Peyer's patch (tissue), 4 donors: ENCODE measurements around the gene APOL4.

Experiments used
- POLR2A ChIP-seq, 2 donors: fragments of 450-650 bp; IDR thresholded peaks; one replicate each; pipeline ENCODE4 v1.5.1; 2017; ENCODE audit warnings: antibody characterized with exemption in 2 of 2, mild to moderate bottlenecking in 2 of 2, moderate library complexity in 2 of 2
- TF ChIP-seq, protein P1 (sequence below), 6 experiments: fragments of 450-650 bp in 4 of 6; fragments of 200-600 bp in 2 of 6; sonication (generic) in 1 of 6; IDR thresholded peaks; one replicate each; pipeline ENCODE4 v1.5.1; 2017 to 2019; ENCODE audit warnings: antibody characterized with exemption in 6 of 6, mild to moderate bottlenecking in 3 of 6, moderate library complexity in 1 of 6

- no peak for TF ChIP-seq POLR2A (IDR thresholded peaks at IDR 0.05)
- TF ChIP-seq, protein P1, sequence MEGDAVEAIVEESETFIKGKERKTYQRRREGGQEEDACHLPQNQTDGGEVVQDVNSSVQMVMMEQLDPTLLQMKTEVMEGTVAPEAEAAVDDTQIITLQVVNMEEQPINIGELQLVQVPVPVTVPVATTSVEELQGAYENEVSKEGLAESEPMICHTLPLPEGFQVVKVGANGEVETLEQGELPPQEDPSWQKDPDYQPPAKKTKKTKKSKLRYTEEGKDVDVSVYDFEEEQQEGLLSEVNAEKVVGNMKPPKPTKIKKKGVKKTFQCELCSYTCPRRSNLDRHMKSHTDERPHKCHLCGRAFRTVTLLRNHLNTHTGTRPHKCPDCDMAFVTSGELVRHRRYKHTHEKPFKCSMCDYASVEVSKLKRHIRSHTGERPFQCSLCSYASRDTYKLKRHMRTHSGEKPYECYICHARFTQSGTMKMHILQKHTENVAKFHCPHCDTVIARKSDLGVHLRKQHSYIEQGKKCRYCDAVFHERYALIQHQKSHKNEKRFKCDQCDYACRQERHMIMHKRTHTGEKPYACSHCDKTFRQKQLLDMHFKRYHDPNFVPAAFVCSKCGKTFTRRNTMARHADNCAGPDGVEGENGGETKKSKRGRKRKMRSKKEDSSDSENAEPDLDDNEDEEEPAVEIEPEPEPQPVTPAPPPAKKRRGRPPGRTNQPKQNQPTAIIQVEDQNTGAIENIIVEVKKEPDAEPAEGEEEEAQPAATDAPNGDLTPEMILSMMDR (IDR thresholded peaks at IDR 0.05) = peak in 2 of 6 experiments; percentile 22 to 45
These were observed 25.7 kb downstream of the APOL4 start for GRCh38 chr22:36175892-36176291.
